ENCODE results near the gene GPX3. TPM values are rescaled to one million over a fixed set of nuclear protein-coding genes. Genes with fewer than 3 reads are reported as not detected.
A peak's percentile ranks its signal among the peaks of the same experiment; 100 is the strongest.

GPX3 gene
- total and polyA plus RNA-seq, 2 of the 13 experiments (the other 11 are each of a cell fraction or from before 2014, with no cell fraction given): 33.8 to 1,892 TPM

DNA sequence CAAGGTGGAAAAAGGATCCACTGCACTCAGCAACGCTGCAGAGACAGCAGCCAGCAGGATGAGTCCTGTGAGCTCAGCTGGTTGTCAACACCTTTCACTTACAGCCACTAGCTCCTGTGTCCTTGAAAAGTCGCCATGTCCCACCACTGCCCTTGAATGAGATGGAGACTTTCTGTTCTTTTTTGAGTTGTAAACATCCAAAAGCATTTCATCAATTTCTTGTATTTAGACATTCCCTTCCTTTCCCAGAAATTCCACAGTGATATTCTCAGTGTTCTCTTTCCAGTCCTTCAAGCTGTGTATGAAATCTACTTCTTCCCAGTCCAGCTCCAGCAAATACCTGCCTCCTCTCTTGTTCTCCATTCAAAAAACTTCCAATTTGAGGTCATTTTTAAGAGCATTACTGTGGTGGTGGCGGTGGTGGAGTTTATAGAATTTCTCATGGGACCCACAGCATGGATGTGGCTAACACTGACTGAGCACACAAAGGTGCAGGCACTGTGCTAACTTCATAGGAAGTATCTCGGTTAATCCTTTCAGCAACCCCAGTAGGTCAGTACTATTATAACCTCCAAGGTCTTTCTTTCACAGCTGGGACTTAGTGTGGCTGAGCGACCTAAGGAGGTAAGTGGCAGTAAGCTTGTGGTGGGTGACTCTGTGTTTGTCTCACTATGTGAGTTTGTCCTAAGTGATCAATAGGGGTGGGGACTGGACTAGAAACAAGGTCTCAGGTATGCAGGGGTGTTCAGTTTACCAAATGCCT is 15.0 kb upstream of the GPX3 start:
- ChIA-PET CTCF (ENCODE audit: low intra/inter-chr PET ratio, low total read pairs) (no interaction called here), POLR2A (interaction anchor here (1.8 to 3.3 kb wide), 2 partner anchors 10 to 15 kb away, joined by 4 to 31 read pairs; partner anchors contain the start of gene GPX3)
- Histone ChIP-seq H2AFZ (ENCODE audit: low read length) (no peak overlapping the region), H3K79me2 (ENCODE audit: insufficient read depth, low read length) (no peaks in the 10 kb centered on the region), H3K9me3 (ENCODE audit: low read length) (no peaks in the 10 kb centered on the region), H3K36me3 (replicated peaks in 1 of 2; ENCODE audit: control insufficient read depth in 1 of 2, insufficient read depth in 2 of 2, low read length in 2 of 2) (no peaks in the 10 kb centered on the region), H3K4me1 (ENCODE audit: insufficient read depth, low read length) (peaks cover 75% of the 10 kb centered on the region), H3K4me3 (replicated peaks in 1 of 3; ENCODE audit: insufficient read depth in 1 of 3, low read depth in 2 of 3, low read length in 3 of 3) (peak overlapping the region in 2 of 3 experiments; percentile 19 to 40; a peak in 3 of 6 replicates), H4K20me1 (ENCODE audit: insufficient read depth, low read length) (no peaks in the 10 kb centered on the region), H3K4me2 (ENCODE audit: low read depth, low read length) (peak overlapping the region; percentile 70), H3K27ac (ENCODE audit: extremely low read length, insufficient read depth, low read length) (peak overlapping the region; percentile 68), H3K27me3 (ENCODE audit: control insufficient read depth in 1 of 2, insufficient read depth in 2 of 2, low read length in 2 of 2) (no peaks in the 10 kb centered on the region), H3K9ac (ENCODE audit: insufficient read depth, low read depth, low read length) (no peak overlapping the region; the same call in none of the 2 replicates)
- 6% methylated on average over 4 of the region's 5 CpGs for WGBS (ENCODE audit: low lambda C conversion rate)
- DNase-seq (ENCODE audit: low spot score): peak; percentile 71
- no TSS peak for BruUV-seq (replicated peaks)
- FAIRE-seq: peak; percentile 32
- in situ Hi-C loops (cut with HindIII; ENCODE audit: extremely low pct_ligation_motif_present, low pct_unique_long_range_greater_than_20kb) (loop anchor here (5.0 kb wide), 1 partner anchor 42 kb away; no protein-coding TSS in a partner anchor), intact Hi-C loops (cut with micrococcal nuclease; ENCODE audit: unreplicated experiment) (loop anchor here (1.0 to 10.0 kb wide), 2 partner anchors 15 to 219 kb away; partner anchors contain the start of genes CCDC69 and GPX3)
- peak; percentile 82 for ATAC-seq
- TF ChIP-seq ZSCAN20 (CRISPR knock-in tag; IDR thresholded peaks at IDR 0.05; ENCODE audit: borderline replicate concordance) (0 out of 2 replicates have a peak, but pooled peaks have one; percentile 37), ZFP1 (CRISPR knock-in tag; IDR thresholded peaks at IDR 0.05) (0 out of 2 replicates have a peak, but pooled peaks have one; percentile 10), WIZ (CRISPR knock-in tag; IDR thresholded peaks at IDR 0.05) (no peak), ZNF180 (CRISPR knock-in tag; IDR thresholded peaks at IDR 0.05; ENCODE audit: borderline replicate concordance, low read depth) (no peak), ZBTB49 (CRISPR knock-in tag; IDR thresholded peaks at IDR 0.05; ENCODE audit: borderline replicate concordance) (no peak), SP140L (CRISPR knock-in tag; IDR thresholded peaks at IDR 0.05; ENCODE audit: borderline replicate concordance) (no peak), TAF1 (CRISPR knock-in tag; IDR thresholded peaks at IDR 0.05) (no peak), YY1 (IDR thresholded peaks at IDR 0.05; ENCODE audit: insufficient read depth, insufficient replicate concordance, low read depth, low read length) (peak; percentile 33), ZNF251 (CRISPR knock-in tag; IDR thresholded peaks at IDR 0.05) (no peak), JUND (CRISPR knock-in tag; IDR thresholded peaks at IDR 0.05) (no peak), THAP8 (CRISPR knock-in tag; IDR thresholded peaks at IDR 0.05; ENCODE audit: borderline replicate concordance) (no peak), ZNF629 (CRISPR knock-in tag; conservative IDR thresholded peaks at IDR 0.05) (no peak), ISX (CRISPR knock-in tag; conservative IDR thresholded peaks at IDR 0.05) (no peak), POLR2A (IDR thresholded peaks at IDR 0.05; ENCODE audit: insufficient read depth in 1 of 2, low read depth in 2 of 2, low read length in 2 of 2) (no peak)
- TF ChIP-seq, protein P1, sequence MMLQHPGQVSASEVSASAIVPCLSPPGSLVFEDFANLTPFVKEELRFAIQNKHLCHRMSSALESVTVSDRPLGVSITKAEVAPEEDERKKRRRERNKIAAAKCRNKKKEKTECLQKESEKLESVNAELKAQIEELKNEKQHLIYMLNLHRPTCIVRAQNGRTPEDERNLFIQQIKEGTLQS (CRISPR knock-in tag; IDR thresholded peaks at IDR 0.05): no peak
- TF ChIP-seq, protein P2, sequence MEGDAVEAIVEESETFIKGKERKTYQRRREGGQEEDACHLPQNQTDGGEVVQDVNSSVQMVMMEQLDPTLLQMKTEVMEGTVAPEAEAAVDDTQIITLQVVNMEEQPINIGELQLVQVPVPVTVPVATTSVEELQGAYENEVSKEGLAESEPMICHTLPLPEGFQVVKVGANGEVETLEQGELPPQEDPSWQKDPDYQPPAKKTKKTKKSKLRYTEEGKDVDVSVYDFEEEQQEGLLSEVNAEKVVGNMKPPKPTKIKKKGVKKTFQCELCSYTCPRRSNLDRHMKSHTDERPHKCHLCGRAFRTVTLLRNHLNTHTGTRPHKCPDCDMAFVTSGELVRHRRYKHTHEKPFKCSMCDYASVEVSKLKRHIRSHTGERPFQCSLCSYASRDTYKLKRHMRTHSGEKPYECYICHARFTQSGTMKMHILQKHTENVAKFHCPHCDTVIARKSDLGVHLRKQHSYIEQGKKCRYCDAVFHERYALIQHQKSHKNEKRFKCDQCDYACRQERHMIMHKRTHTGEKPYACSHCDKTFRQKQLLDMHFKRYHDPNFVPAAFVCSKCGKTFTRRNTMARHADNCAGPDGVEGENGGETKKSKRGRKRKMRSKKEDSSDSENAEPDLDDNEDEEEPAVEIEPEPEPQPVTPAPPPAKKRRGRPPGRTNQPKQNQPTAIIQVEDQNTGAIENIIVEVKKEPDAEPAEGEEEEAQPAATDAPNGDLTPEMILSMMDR (CRISPR knock-in tag; IDR thresholded peaks at IDR 0.05): peak; percentile 8; the same call in 1 of the 2 replicates
- TF ChIP-seq, protein P3, sequence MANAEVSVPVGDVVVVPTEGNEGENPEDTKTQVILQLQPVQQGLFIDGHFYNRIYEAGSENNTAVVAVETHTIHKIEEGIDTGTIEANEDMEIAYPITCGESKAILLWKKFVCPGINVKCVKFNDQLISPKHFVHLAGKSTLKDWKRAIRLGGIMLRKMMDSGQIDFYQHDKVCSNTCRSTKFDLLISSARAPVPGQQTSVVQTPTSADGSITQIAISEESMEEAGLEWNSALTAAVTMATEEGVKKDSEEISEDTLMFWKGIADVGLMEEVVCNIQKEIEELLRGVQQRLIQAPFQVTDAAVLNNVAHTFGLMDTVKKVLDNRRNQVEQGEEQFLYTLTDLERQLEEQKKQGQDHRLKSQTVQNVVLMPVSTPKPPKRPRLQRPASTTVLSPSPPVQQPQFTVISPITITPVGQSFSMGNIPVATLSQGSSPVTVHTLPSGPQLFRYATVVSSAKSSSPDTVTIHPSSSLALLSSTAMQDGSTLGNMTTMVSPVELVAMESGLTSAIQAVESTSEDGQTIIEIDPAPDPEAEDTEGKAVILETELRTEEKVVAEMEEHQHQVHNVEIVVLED (CRISPR knock-in tag; IDR thresholded peaks at IDR 0.05; ENCODE audit: borderline replicate concordance): no peak
